ENCODE results near the gene B3GNT2. TPM values are rescaled to one million over a fixed set of nuclear protein-coding genes. Genes with fewer than 3 reads are reported as not detected.
A peak's percentile ranks its signal among the peaks of the same experiment; 100 is the strongest.
"Not testable (repeated sequence)": the region's sequence is repeated elsewhere in the genome, so short reads cannot be mapped to it uniquely, and the experiment has no call there.

Gene B3GNT2
- total RNA-seq, 3 donors from 2014 or later, result 16.3 to 39.5 (median 25.6) TPM

GRCh38 chr2:62151306-62151638 lies 44.6 kb upstream of the B3GNT2 start:
- no peak for TF ChIP-seq POLR2A (IDR thresholded peaks at IDR 0.05)
- TF ChIP-seq CTCF (IDR thresholded peaks at IDR 0.05), result no peak
- no peak for TF ChIP-seq POLR2AphosphoS5 (IDR thresholded peaks at IDR 0.05)
- Histone ChIP-seq H3K36me3 (no peaks in the 10 kb centered on the region), H3K27ac (peak overlapping the region in 1 of 2 donors; percentile 50), H3K27me3 (no peaks in the 10 kb centered on the region), H3K4me1 (peaks cover 0 to 8% of the 10 kb centered on the region in 2 donors), H3K9me3 (peaks cover 0 to 3% of the 10 kb centered on the region in 2 donors), H3K4me3 (no peak overlapping the region)
- DNase-seq (ENCODE audit: low spot score in 2 of 2), result no peak
- intact Hi-C loops (cut with DNase I; ENCODE audit: low total_unique reads), result no loop called here

- TF ChIP-seq POLR2A (IDR thresholded peaks at IDR 0.05), result no peak
- no peak for TF ChIP-seq POLR2AphosphoS5 (IDR thresholded peaks at IDR 0.05)
- TF ChIP-seq CTCF (IDR thresholded peaks at IDR 0.05), result no peak
- intact Hi-C loops (cut with DNase I; ENCODE audit: low total_unique reads), result no loop called here
- Histone ChIP-seq H3K9me3 (peaks cover 0 to 3% of the 10 kb centered on the region in 2 donors), H3K36me3 (no peaks in the 10 kb centered on the region), H3K27ac (peak overlapping the region in 1 of 2 donors; percentile 50), H3K4me3 (no peak overlapping the region), H3K27me3 (no peaks in the 10 kb centered on the region), H3K4me1 (peaks cover 0 to 8% of the 10 kb centered on the region in 2 donors)
- DNase-seq (ENCODE audit: low spot score in 2 of 2), result no peak
These were observed 43.9 kb upstream of the B3GNT2 start for GRCh38 chr2:62152000-62152399.

- Histone ChIP-seq H3K27me3 (no peaks in the 10 kb centered on the region), H3K36me3 (no peaks in the 10 kb centered on the region), H3K4me3 (no peak overlapping the region), H3K4me1 (no peaks in the 10 kb centered on the region), H3K9me3 (peaks cover 0 to 3% of the 10 kb centered on the region in 2 donors), H3K27ac (peak overlapping the region in 1 of 2 donors; percentile 13)
- TF ChIP-seq POLR2AphosphoS5 (IDR thresholded peaks at IDR 0.05) (no peak), CTCF (IDR thresholded peaks at IDR 0.05) (no peak), POLR2A (IDR thresholded peaks at IDR 0.05) (no peak)
- DNase-seq (ENCODE audit: low spot score in 2 of 2), result no peak
- intact Hi-C loops (cut with DNase I; ENCODE audit: low total_unique reads), result no loop called here
These were observed 38.9 kb upstream of the B3GNT2 start for GRCh38 chr2:62156861-62157496.

- DNase-seq (ENCODE audit: low spot score in 2 of 2), result no peak
- TF ChIP-seq POLR2A (IDR thresholded peaks at IDR 0.05) (no peak), CTCF (IDR thresholded peaks at IDR 0.05) (no peak), POLR2AphosphoS5 (IDR thresholded peaks at IDR 0.05) (no peak)
- Histone ChIP-seq H3K27ac (no peak overlapping the region), H3K36me3 (no peaks in the 10 kb centered on the region), H3K9me3 (peaks cover 0 to 3% of the 10 kb centered on the region in 2 donors), H3K4me3 (no peak overlapping the region), H3K27me3 (no peaks in the 10 kb centered on the region), H3K4me1 (no peaks in the 10 kb centered on the region)
- intact Hi-C loops (cut with DNase I; ENCODE audit: low total_unique reads), result no loop called here
These were observed 37.3 kb upstream of the B3GNT2 start for GRCh38 chr2:62158444-62159121.

- H3K27ac ChIP-seq; H3K27me3 ChIP-seq; H3K9me3 ChIP-seq; DNase-seq (ENCODE audit: low spot score in 2 of 2); H3K4me3 ChIP-seq; H3K36me3 ChIP-seq; H3K4me1 ChIP-seq: not testable (repeated sequence)
- intact Hi-C loops (cut with DNase I; ENCODE audit: low total_unique reads), result loop anchor here (10.0 kb wide), 1 partner anchor 126 kb away; no protein-coding TSS in a partner anchor
These were observed 35.2 kb upstream of the B3GNT2 start for GRCh38 chr2:62160691-62161090.

Data from breast epithelium (tissue), 4 donors.